Trophoblast cell (in vitro differentiated cells and primary cell): ENCODE results near the gene GABPB2.

Experiments
- DNase-seq, 2 donors: peaks; one replicate each; pipeline ENCODE4 v3.0.0-alpha.2; 2016
- H2AFZ ChIP-seq: 2 replicates; pipeline ENCODE4 v1.6.1; 2013; ENCODE audit warnings: low read length, moderate library complexity, mild to moderate bottlenecking; ENCODE audit not compliant: insufficient read depth, poor library complexity
- H2AK5ac ChIP-seq: 2 replicates; pipeline ENCODE4 v1.6.1; 2013; ENCODE audit warnings: mild to moderate bottlenecking, low read length
- H2BK120ac ChIP-seq: 2 replicates; pipeline ENCODE4 v1.6.1; 2013; ENCODE audit warnings: low read length, mild to moderate bottlenecking, moderate library complexity; ENCODE audit not compliant: insufficient read depth, poor library complexity
- H2BK12ac ChIP-seq: 2 replicates; pipeline ENCODE4 v1.6.1; 2013; ENCODE audit warnings: mild to moderate bottlenecking, low read length, moderate library complexity
- H2BK5ac ChIP-seq: 2 replicates; pipeline ENCODE4 v1.6.1; 2013; ENCODE audit warnings: low read length, low read depth, moderate library complexity, mild to moderate bottlenecking; ENCODE audit not compliant: poor library complexity
- H3K14ac ChIP-seq: 2 replicates; pipeline ENCODE4 v1.6.1; 2013; ENCODE audit warnings: mild to moderate bottlenecking, low read length
- H3K18ac ChIP-seq: 2 replicates; pipeline ENCODE4 v1.6.1; 2013; ENCODE audit warnings: mild to moderate bottlenecking, low read length
- H3K23ac ChIP-seq: 2 replicates; pipeline ENCODE4 v1.6.1; 2013; ENCODE audit warnings: low read length
- H3K27ac ChIP-seq: 2 replicates; pipeline ENCODE4 v1.5.1; 2013; ENCODE audit warnings: low read depth, mild to moderate bottlenecking, inconsistent platforms, low read length, moderate library complexity
- H3K27me3 ChIP-seq: 2 replicates; pipeline ENCODE4 v1.6.1; 2013; ENCODE audit warnings: inconsistent platforms, mild to moderate bottlenecking, low read length, moderate library complexity; ENCODE audit not compliant: insufficient read depth
- H3K36me3 ChIP-seq, 2 experiments: 1 replicate in 1 of 2; 2 replicates in 1 of 2; pipeline ENCODE4 v1.6.1; 2013; ENCODE audit warnings: low read length in 2 of 2, mild to moderate bottlenecking in 2 of 2, moderate library complexity in 1 of 2; ENCODE audit not compliant: insufficient read depth in 2 of 2, control insufficient read depth in 1 of 2
- H3K4ac ChIP-seq: 2 replicates; pipeline ENCODE4 v1.6.1; 2013; ENCODE audit warnings: low read depth, mild to moderate bottlenecking, low read length, moderate library complexity
- H3K4me1 ChIP-seq, 2 experiments: 1 replicate in 1 of 2; 2 replicates in 1 of 2; pipeline ENCODE4 v1.6.1; 2013; ENCODE audit warnings: low read length in 2 of 2, mild to moderate bottlenecking in 2 of 2, moderate library complexity in 1 of 2; ENCODE audit not compliant: insufficient read depth in 2 of 2, control insufficient read depth in 1 of 2
- H3K4me2 ChIP-seq: 2 replicates; pipeline ENCODE4 v1.6.1; 2013; ENCODE audit warnings: inconsistent platforms, mild to moderate bottlenecking, low read length, moderate library complexity
- H3K4me3 ChIP-seq: 2 replicates; pipeline ENCODE4 v1.5.1; 2013; ENCODE audit warnings: mild to moderate bottlenecking, low read depth, low read length, inconsistent platforms
- H3K79me1 ChIP-seq: one replicate; pipeline ENCODE4 v1.6.1; 2013; ENCODE audit warnings: low read length
- H3K79me2 ChIP-seq: 2 replicates; pipeline ENCODE4 v1.6.1; 2013; ENCODE audit warnings: low read length, mild to moderate bottlenecking; ENCODE audit not compliant: control insufficient read depth, insufficient read depth, poor library complexity
- H3K9ac ChIP-seq: 2 replicates; pipeline ENCODE4 v1.6.1; 2013; ENCODE audit warnings: mild to moderate bottlenecking, low read length
- H3K9me3 ChIP-seq: 2 replicates; pipeline ENCODE4 v1.6.1; 2013; ENCODE audit warnings: low read depth, mild to moderate bottlenecking, control low read depth, inconsistent platforms, low read length; ENCODE audit not compliant: insufficient read depth
- H4K12ac ChIP-seq: 2 replicates; pipeline ENCODE4 v1.6.1; 2013; ENCODE audit warnings: low read depth, mild to moderate bottlenecking, low read length, moderate library complexity
- H4K8ac ChIP-seq: 2 replicates; pipeline ENCODE4 v1.6.1; 2013; ENCODE audit warnings: low read depth, mild to moderate bottlenecking, low read length, moderate library complexity
- H4K91ac ChIP-seq: one replicate; pipeline ENCODE4 v1.6.1; 2013; ENCODE audit warnings: low read depth, mild to moderate bottlenecking, low read length, moderate library complexity
- WGBS: extraction: QIAGEN DNeasy Blood & Tissue Kit; methylation state at CpG from one replicate; pipeline ENCODE4 v1.1.7; 2013; ENCODE audit warnings: missing lambda C conversion rate; ENCODE audit not compliant: insufficient read length, insufficient coverage; ENCODE audit errors: extremely low coverage; 5-methylcytosine and 5-hydroxymethylcytosine counted together

Gene GABPB2

DNA sequence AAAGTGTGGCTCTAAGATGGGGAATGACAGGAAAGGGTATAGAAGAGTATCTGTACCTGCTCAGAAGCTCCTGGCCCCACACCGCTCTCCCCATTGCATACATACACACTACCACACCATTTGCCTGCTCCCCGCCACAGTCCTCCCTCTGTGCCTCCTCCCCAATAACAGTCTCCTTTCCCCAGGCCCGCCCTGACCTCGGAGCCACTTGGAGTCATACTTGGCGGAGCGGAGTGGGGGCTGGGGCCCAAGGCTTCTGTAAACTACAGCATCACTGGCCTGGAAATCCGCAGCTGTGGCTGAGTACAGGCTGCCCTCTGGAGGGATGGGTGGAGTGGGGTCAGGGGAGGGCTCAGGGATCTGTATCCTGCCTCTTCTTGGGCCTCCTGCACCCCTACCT, 67.2 kb downstream of the GABPB2 start:
- DNase-seq, result no peak
- Histone ChIP-seq H3K4me3 (no peak overlapping the region), H3K4me2 (no peak overlapping the region), H3K79me2 (no peaks in the 10 kb centered on the region), H3K79me1 (no peaks in the 10 kb centered on the region), H3K36me3 (peaks cover 0 to 3% of the 10 kb centered on the region in 2 experiments), H4K91ac (no peak overlapping the region), H3K4ac (no peak overlapping the region), H2BK5ac (no peak overlapping the region), H3K9me3 (peaks cover 7% of the 10 kb centered on the region), H3K4me1 (peaks cover 0 to 6% of the 10 kb centered on the region in 2 experiments), H2BK12ac (no peak overlapping the region), H4K8ac (no peak overlapping the region), H3K14ac (no peak overlapping the region), H3K27ac (no peak overlapping the region), H2AK5ac (no peak overlapping the region), H2AFZ (no peak overlapping the region), H3K27me3 (peaks cover 13% of the 10 kb centered on the region), H3K9ac (no peak overlapping the region), H2BK120ac (no peak overlapping the region), H3K23ac (no peak overlapping the region), H4K12ac (no peak overlapping the region), H3K18ac (no peak overlapping the region)
- no CpG with 5 or more reads among the region's 7 CpGs for WGBS

DNA sequence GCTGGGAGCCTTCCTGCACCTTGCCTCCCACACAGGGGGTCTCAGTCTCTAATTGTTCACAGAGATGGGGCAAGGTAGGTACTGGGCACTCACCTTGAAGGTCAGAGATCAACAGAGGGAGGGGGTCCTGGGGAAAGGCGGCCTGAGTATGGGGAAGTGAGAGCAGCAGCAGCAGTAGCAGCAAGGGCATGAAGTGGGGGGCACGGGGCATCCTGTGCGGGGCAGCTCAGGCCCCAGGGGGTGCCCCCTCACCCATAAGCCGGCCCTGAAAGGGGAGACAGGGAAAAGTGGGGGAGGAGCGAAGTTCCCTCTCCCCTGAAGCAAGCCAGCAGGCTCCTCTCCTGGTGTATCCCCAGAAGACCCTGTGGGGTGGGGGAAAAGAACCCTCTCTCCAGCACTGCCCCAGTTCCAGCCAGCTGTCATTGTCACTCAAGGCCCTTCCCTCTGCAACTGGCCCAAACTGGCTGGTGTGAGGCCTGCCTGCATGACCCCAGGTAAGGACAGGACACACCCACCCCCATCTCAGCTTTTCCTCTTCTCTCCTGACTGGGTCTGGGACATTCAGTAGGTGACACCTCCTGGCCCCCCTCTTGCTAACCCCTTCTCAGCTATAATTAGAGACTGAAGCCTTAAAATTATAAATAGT, 72.0 kb downstream of the GABPB2 start:
- H3K18ac ChIP-seq, result no peak overlapping the region
- no peak overlapping the region for H3K4ac ChIP-seq
- peaks cover 2% of the 10 kb centered on the region for H3K79me1 ChIP-seq
- no peak overlapping the region for H3K14ac ChIP-seq
- no peak overlapping the region for H3K9ac ChIP-seq
- H3K23ac ChIP-seq, result no peak overlapping the region
- WGBS, result no CpG with 5 or more reads among the region's 5 CpGs
- H2BK12ac ChIP-seq, result no peak overlapping the region
- no peak overlapping the region for H3K4me2 ChIP-seq
- H2AFZ ChIP-seq, result no peak overlapping the region
- H4K91ac ChIP-seq, result no peak overlapping the region
- no peak overlapping the region for H3K27ac ChIP-seq
- no peak overlapping the region for H3K4me3 ChIP-seq
- no peaks in the 10 kb centered on the region for H3K79me2 ChIP-seq
- no peak overlapping the region for H2BK120ac ChIP-seq
- no peak overlapping the region for H4K12ac ChIP-seq
- peaks cover 16% of the 10 kb centered on the region for H3K27me3 ChIP-seq
- no peak overlapping the region for H4K8ac ChIP-seq
- peaks cover 8 to 15% of the 10 kb centered on the region in 2 experiments for H3K4me1 ChIP-seq
- no peaks in the 10 kb centered on the region for H3K9me3 ChIP-seq
- H3K36me3 ChIP-seq, result no peaks in the 10 kb centered on the region
- no peak for DNase-seq
- H2BK5ac ChIP-seq, result no peak overlapping the region
- no peak overlapping the region for H2AK5ac ChIP-seq

DNA sequence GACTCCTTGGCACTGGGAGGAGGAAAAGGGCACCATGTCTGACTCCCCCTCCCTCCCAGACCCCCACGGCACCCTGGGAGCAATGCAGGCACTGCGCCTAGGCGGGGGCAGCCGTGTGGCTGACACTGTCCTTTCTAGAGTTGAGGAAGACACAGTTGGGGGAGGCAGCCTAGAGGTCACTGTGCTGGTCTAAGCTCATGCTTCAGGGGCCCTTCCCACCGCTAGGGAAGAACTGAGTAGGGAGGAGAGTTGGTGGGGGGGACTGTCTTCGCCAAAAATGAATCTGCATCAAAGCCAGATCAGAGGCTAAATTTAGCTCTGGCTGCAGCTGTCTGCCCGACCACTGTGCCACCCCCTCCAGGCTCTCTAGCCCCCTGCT, 72.5 kb downstream of the GABPB2 start:
- no peak overlapping the region for H2BK5ac ChIP-seq
- H3K36me3 ChIP-seq, result no peaks in the 10 kb centered on the region
- H4K8ac ChIP-seq, result no peak overlapping the region
- H3K4ac ChIP-seq, result no peak overlapping the region
- H3K9me3 ChIP-seq, result no peaks in the 10 kb centered on the region
- H3K9ac ChIP-seq, result no peak overlapping the region
- H3K27me3 ChIP-seq, result peaks cover 16% of the 10 kb centered on the region
- H4K12ac ChIP-seq, result no peak overlapping the region
- H3K4me3 ChIP-seq, result no peak overlapping the region
- no peak overlapping the region for H2AFZ ChIP-seq
- no peak overlapping the region for H3K18ac ChIP-seq
- no peak overlapping the region for H2BK120ac ChIP-seq
- H3K14ac ChIP-seq, result no peak overlapping the region
- H3K27ac ChIP-seq, result no peak overlapping the region
- no peak overlapping the region for H3K4me2 ChIP-seq
- H3K79me1 ChIP-seq, result peaks cover 2% of the 10 kb centered on the region
- WGBS, result no CpG with 5 or more reads among the region's 7 CpGs
- no peak overlapping the region for H2BK12ac ChIP-seq
- H3K23ac ChIP-seq, result no peak overlapping the region
- H2AK5ac ChIP-seq, result no peak overlapping the region
- no peak for DNase-seq
- H3K79me2 ChIP-seq, result no peaks in the 10 kb centered on the region
- H3K4me1 ChIP-seq, result peaks cover 8 to 15% of the 10 kb centered on the region in 2 experiments
- H4K91ac ChIP-seq, result no peak overlapping the region

DNA sequence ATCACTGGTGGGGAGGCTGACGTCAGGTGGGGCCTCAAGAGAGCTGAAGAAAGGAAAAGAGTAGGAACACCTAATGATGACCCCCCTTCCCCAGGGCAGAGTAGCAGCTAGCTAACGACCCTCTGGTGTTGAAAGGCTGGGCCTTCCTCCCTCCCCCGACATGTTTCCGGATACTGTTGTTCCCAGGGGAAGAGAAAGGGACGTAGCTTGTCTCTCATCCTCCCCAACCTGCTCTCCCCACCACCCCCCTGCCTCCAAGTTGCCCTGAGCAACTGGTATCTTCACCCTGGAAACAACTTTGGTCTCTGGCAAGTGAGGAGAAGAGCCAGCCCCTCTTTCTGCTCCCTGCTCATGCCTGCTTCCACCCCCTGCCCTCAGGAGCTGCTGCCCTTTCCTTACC, 73.4 kb downstream of the GABPB2 start:
- no peak overlapping the region for H3K27ac ChIP-seq
- no peak for DNase-seq
- H3K18ac ChIP-seq, result no peak overlapping the region
- no peak overlapping the region for H3K4me2 ChIP-seq
- H3K4me3 ChIP-seq, result no peak overlapping the region
- no peaks in the 10 kb centered on the region for H3K36me3 ChIP-seq
- no peaks in the 10 kb centered on the region for H3K79me2 ChIP-seq
- H3K23ac ChIP-seq, result no peak overlapping the region
- WGBS, result no CpG with 5 or more reads among the region's 5 CpGs
- H2BK120ac ChIP-seq, result no peak overlapping the region
- no peak overlapping the region for H2BK12ac ChIP-seq
- no peaks in the 10 kb centered on the region for H3K9me3 ChIP-seq
- H2AFZ ChIP-seq, result no peak overlapping the region
- no peak overlapping the region for H4K8ac ChIP-seq
- H3K4ac ChIP-seq, result no peak overlapping the region
- H4K91ac ChIP-seq, result no peak overlapping the region
- H3K27me3 ChIP-seq, result peaks cover 16% of the 10 kb centered on the region
- no peak overlapping the region for H4K12ac ChIP-seq
- H3K9ac ChIP-seq, result no peak overlapping the region
- H3K4me1 ChIP-seq, result peaks cover 8 to 15% of the 10 kb centered on the region in 2 experiments
- no peak overlapping the region for H2BK5ac ChIP-seq
- peaks cover 2% of the 10 kb centered on the region for H3K79me1 ChIP-seq
- H2AK5ac ChIP-seq, result no peak overlapping the region
- H3K14ac ChIP-seq, result no peak overlapping the region
